Heart left ventricle (tissue), 13 donors: ENCODE data around the gene HDHD3.

Experiments
- POLR2A ChIP-seq, 2 donors: fragments of 450-650 bp; IDR thresholded peaks; one replicate each; pipeline ENCODE4 v1.6.1; 2017; ENCODE audit warnings: antibody characterized with exemption in 2 of 2, mild to moderate bottlenecking in 2 of 2, moderate library complexity in 2 of 2
- TF ChIP-seq, protein P1 (sequence below), 12 donors: fragments of 200-600 bp; sonication (generic) in 4 of 12; IDR thresholded peaks; one replicate each; pipeline versions ENCODE4 v1.5.0 to v1.8.0; 2018 to 2022; ENCODE audit warnings: antibody characterized with exemption in 12 of 12, mild to moderate bottlenecking in 5 of 12
- donor health status: ischemic (EF 13 %, LVEDD 7.1; RV severe dilation, severe dysfunction).
- donor health status: DM: no; HTN: yes; CAD: no.
- donor health status: DM: no; HTN: no; CAD: no.
- donor health status: ischemic (EF 25% LVEDD 6.9; RV normal size, moderate dysfunction).
- donor health status: ischemic (EF 25% LVEDD 5.7; RV mildly dilated, moderate dysfunction).
- donor health status: ischemic (EF 35%, LVEDD 5.7; RV mildly dilated, moderate dysfunction).
- donor health status: nonischemic (EF 11% LVEDD 7.7; RV severe dilation, severe dysfunction).
- donor health status: DM: yes; HTN: yes; CAD: no.
- donor health status: PGD.
- donor health status: ischemic (EF 29% LVEDD 5.4; RV normal size, mild dysfunction).
- donor health status: nonischemic (EF 23%, LVEDD 6.1; RV moderate dilation, normal function).

DNA sequence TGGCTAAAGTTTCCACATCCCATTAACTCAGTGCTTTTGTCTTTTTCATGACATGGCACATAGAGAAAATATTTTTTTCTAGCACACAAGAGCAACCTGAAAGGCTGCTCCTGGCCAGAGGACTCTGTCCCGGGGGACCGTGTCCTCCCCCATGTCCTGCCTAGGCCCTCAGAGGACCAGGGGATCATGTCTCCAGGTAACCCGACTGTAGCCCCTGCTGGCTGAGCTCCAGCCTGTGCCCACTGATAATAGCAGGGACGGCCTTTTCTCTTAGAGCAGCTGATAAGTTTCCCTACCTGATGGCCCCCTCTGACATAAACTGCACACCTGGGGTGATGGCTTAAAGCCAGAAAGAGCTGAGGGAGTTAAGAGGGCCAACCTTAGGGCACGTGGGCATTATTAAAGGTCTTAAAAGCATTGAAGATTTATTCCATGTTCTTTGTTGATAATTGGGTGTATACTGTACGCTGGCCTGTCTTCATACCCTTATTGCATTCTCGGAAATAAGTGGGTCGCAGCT, 5.9 kb downstream of the HDHD3 start:
- TF ChIP-seq, protein P1, sequence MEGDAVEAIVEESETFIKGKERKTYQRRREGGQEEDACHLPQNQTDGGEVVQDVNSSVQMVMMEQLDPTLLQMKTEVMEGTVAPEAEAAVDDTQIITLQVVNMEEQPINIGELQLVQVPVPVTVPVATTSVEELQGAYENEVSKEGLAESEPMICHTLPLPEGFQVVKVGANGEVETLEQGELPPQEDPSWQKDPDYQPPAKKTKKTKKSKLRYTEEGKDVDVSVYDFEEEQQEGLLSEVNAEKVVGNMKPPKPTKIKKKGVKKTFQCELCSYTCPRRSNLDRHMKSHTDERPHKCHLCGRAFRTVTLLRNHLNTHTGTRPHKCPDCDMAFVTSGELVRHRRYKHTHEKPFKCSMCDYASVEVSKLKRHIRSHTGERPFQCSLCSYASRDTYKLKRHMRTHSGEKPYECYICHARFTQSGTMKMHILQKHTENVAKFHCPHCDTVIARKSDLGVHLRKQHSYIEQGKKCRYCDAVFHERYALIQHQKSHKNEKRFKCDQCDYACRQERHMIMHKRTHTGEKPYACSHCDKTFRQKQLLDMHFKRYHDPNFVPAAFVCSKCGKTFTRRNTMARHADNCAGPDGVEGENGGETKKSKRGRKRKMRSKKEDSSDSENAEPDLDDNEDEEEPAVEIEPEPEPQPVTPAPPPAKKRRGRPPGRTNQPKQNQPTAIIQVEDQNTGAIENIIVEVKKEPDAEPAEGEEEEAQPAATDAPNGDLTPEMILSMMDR (IDR thresholded peaks at IDR 0.05), result no peak
- no peak for TF ChIP-seq POLR2A (IDR thresholded peaks at IDR 0.05)
